Effector CD4-positive, alpha-beta T cell (primary cell): ENCODE measurements around the gene GTF3C1.

ENCODE experiments used
- DNase-seq: peaks from one replicate; pipeline ENCODE4 v3.0.0-alpha.2; 2020

Gene GTF3C1

DNA sequence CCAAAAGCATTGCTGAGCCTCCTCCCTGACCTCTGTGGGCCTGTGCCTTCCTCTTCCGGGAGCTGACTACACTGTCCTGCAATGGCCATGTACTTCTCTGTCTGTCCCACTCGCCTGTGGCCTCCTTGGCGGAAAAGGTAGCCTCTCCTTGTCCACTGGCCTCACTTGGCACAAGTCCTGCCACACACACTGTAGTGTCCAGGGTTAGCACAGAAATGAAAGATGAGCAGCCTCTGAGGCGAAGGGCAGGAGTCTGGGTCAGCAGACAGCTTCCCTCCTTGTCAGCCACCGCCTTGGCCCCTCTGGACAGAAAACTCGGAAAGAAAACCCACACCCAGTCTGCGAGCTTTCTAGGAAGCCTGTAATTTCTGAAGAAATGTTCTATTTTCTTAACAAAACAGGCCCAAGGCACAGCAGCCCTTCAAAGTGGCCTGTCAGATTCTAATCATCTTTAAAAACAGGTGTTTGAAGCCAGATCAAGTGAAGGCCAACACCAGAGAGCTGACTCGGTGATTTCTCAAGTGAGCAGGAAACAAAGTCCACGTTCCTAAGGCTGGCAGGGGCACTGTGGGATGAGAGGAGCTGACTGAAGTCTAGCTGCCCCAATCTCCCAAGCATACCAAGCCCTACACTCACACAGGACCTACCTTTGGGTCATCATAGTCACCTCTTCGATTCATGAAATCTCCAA lies 67.2 kb downstream of the GTF3C1 start:
- DNase-seq = no peak

DNA sequence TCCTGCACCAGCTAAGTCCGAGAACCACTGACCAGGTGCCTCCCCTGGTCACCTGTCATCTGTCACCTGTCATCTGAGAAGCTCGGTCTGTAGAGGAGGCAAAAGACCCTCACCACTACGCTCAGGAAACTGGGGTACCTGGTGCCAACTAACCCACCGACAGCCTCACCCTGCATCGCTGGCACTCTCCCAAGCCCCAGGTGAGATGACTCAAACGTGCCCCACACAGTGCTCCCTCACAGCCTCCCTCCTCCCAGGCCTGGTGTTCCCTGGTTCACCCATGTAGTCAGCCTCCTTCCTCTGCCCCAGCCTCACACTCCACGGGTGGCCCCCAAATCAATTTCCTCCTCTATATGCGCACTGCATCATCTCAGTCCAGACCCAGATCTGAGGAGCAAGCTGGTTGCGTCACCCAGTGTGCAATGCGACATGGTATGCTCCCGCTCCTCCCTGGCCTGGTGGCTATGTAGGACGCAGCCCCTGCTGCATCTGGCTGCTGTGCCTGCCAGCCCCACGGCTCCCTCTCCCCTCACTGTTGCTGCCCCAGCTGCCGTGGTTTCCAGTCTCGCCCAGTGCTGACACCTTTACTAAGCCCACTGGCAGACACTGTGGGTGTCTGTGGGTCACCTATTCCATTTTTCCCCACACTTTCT lies 68.3 kb downstream of the GTF3C1 start:
- no peak for DNase-seq

DNA sequence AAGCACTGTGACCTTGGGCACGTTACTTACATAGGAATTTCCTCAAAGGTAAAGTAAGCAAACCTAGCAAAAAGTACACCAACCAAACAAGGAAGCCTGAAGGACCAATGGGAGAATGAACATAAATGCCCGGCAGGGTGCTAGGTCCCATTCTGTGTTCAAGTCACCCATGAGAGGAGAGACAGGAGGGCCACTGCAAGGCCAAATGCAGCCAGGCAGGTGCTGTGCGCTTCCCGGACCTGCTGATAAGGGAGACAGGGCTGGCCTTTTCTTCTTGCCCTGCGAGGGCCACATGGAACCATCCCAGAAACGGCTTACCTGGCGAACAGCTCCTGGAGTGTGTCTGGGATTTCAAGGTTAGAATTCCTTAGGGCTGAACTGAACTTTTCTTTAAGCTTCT lies 69.0 kb downstream of the GTF3C1 start:
- no peak for DNase-seq

DNA sequence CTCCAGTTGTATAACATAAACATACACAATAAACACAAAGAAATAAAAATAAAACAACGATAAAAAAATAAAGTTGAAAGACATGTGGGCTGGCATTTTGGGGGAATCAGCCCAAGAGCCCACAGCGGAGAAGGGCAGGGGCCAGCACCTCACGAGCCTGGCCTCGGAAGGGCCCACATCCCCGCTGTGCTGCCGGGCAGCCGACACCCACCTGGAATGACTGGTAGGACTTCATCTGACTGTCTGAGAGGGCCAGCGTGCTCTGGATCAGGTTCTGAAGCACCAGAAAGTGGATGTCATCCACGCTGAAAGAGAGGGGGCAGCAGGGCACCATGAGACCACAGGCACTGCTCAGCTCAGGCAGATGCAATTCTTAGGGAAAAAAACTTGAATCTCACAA lies 73.5 kb downstream of the GTF3C1 start:
- no peak for DNase-seq

DNA sequence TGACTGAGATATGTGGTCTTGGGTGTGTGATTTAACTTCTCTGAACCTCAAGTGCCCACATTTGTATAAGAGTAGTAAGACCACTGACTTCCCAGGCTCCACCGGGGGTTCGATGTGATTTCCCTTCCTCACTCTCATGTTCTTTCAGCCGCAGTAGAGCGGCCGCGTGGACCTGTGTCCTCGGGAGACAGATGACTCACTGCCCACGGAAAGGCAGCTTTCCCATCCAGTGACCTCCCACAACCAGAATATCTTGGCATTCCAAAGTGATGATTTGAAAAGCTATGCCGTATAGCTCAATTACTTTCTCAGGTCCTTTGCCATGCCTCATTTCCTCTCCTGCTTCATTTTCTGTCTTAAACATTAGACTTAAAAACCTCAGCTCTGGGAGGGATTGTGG lies 74.2 kb downstream of the GTF3C1 start:
- no peak for DNase-seq

DNA sequence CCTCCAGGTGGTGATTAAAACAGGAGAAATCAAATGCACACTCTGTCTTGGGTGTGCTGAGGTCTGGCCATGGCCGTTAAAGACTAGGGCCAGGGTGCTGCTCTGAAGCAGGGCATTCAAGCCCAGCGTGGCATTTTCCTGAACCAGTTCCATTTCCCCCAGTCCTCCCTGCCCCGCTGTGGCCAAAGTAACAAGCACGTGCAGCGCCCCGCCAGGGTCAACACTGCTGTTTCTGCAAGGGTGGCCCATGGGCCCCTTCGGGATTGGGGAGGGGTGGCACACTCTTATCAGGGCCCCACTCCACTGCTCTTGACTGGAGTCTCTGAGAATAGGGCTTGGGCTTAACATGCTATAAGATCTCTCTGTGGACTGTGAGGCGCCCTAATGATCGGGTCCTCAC lies 74.8 kb downstream of the GTF3C1 start:
- no peak for DNase-seq

DNA sequence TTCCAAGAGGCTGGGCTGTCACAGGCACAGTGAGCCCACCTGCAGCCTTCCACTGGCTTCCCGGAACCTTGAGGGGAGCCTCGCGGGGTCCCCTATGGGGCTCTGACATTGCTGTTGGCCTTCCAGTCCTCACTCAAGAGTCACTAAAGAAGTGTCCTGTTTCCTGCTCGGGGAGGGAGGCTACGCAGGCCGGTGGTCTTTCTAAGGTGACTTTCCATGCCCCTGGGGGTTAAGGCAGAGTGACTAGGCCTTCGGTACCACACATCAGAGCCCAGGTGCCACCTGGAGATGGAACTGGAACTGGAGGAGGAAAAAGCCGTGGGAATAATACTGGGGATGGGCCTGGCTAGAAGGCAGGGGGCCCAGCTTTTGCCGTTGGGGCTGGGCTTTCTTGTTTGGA lies 75.7 kb downstream of the GTF3C1 start:
- no peak for DNase-seq

DNA sequence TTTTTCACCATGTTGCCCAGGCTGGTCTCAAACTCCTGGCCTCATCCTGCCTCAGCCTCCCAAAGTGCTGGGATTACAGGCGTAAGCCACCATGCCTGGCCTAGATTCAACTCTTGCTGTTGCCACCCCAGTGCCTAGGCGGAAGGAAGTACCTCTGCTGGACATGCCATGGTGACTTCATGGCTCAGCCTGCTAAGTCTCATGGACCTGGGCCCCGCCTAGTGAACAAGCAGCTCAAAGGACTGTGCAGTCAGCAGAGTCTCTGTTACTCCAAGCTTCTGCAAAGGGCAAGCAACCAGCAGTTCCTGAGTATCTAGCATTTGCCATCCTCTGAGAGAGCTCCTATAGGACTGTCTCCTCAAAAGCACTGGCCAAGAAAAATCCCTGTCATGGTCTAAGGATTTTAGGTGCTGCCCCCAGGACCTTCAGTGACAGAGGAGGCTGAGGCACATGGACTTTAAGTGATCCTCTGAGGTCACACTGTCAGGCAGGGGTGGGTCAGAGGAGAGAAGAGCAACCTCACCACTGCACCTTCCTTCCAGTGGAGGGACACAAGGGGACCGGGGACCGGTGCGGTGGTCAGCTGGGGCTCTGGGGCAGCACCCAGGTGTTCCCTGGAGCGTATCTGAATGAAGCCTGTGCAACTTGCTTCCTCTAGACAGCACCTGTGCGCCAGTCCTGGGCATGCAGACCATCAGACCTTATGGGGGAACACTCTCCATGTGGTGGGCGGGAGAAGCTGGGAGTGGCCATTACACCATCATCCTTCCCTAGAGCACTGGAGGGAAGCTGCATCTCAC lies 76.4 kb downstream of the GTF3C1 start:
- no peak for DNase-seq

DNA sequence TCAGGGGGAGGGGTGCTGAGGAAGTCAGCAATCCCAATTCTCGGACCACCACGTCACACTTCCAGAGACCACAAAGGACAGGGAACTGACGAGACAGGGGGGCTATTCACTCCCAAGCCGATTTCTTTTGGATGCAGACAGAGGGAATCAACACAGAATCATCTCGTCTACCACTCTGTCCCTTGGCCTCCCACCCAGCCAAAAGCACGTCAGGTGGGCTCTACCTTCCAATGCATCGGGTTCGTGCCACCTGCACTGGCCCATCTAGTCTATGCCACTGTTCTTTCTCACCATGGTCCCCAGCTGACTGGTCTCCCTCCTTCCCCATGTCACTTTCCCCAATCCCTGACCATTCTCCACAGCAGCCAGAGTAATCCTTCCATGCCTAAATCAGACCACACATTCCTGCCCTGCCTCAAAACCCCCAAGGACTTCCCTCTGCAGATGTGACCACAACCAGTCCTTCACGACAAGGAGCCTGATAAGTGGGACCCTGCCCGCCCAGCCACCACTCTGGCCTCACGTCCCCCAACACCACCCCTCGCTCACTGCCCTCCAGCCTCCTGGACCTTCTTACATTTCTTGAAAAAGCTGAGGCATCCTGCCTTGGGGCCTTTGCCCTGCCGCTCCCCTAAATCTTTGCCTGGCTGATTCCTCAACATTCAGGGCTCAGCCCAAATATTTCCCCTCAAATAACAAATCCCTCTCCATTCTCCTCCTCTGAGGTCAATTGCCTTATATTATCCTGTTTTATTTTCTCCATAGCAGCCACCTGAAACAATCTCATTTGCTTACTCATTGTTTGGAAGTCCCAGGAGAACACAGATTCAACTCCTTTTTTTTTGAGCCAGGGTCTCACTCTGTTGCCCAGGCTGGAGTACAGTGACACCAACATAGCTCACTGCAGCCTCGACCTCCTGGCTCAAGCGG lies 77.4 kb downstream of the GTF3C1 start:
- DNase-seq = no peak

DNA sequence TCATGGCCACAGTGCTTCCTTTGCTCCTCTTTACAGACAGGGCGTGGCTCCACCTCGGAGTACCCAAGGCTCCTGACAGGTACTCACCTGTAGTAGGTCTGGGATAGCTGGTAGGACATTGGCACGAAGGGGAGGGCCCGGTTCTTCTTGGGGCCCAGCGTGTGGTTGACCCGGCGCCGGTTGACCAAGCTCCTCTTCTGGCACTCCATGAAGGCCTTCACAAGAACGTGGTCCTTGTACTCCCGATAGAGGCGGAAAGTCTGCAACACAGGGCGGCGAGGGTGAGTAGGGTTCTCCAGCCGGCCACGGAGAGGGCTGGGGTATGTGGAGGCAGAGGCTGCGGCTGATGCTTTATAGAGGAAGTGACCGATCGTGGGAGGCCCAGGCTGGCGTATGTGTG lies 78.1 kb downstream of the GTF3C1 start:
- DNase-seq = no peak

DNA sequence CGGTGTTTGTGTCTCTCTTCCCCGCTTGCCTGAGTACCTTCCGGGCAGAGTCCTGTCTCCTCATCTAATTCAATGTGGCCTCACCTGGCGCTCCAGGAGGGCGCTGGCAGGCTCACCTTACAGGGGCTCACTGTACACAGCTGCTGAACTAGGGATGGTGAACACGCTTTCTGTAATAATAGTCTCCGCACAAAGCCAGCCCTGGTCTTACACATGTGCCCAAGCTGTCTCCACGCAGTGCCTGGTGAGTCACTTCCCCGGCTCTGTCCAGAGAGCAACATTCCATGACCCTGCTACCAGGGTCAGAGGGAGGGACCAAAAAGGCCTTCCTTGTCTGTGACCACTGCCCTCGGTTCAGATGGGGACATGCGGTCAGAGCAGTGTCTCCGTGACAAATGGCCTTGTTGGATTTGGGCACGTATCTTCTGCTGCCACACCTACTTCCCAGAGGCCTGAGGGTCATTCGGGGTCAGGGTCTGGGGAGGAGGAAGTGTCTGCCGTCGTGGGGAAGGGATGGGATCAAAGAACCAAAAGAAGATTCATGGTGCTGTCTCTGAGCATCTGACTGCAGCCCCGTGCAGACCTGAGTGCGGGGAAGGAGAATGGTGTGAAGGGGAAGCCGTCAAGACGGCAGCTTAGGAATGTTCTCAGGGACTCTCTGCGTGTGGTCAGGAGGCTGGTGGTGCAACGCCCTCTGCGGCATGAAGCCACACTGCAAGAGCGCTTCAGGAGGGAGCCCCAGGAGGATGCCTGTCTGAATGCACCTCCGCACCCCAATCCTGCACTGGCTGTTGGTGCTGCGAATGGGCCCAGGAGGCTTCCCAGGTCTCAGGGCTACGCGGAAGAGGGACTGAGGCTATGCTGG lies 78.9 kb downstream of the GTF3C1 start:
- DNase-seq = no peak

DNA sequence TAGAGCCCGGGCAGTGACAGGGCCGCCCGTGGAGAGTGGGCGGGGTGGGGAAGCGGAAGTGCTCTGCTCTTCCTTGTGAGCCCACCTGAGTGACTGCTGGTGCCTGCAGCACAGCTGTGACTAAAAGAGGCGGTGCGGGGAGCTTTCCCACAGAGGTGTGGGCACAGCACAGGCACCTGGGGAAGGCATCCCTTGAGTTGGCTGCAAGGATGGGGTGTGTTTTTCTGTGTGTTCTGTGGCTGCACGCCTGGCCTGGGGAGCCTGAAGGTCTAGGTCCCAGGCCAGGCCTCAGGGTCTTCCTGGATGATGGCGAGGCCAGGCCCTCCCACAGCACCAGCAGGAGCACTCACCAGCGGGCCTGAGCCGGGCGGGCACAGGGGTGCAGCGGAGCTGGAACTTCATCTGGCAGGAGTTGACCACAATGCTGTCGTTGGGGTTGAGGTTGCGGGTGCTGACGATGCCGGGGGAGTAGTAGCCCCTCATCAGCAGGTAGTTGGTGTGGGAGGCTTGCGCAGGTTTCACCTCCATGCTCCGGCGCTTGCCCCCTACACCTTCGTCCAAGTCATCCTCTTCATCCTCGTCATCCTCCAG lies 80.7 kb downstream of the GTF3C1 start:
- DNase-seq = no peak

DNA sequence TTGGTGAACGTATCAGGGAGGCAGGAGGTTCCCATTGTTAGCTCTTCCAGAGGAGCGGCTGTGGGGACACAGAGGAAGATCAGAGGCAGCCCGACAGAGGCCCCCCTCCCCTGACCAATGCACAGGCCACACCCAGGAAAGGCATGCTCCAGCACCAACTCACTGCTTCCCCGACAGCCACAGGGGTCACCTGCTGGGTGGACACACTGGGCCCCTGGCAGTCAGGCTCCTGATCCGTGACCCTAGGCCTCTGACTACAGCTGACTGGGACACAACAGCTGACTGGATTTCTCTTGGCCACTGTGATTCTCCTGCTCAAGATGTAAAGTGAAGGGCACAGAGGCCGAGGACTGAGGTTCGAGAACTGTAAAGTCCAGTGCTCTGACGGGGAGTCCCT lies 84.2 kb downstream of the GTF3C1 start:
- DNase-seq = no peak

DNA sequence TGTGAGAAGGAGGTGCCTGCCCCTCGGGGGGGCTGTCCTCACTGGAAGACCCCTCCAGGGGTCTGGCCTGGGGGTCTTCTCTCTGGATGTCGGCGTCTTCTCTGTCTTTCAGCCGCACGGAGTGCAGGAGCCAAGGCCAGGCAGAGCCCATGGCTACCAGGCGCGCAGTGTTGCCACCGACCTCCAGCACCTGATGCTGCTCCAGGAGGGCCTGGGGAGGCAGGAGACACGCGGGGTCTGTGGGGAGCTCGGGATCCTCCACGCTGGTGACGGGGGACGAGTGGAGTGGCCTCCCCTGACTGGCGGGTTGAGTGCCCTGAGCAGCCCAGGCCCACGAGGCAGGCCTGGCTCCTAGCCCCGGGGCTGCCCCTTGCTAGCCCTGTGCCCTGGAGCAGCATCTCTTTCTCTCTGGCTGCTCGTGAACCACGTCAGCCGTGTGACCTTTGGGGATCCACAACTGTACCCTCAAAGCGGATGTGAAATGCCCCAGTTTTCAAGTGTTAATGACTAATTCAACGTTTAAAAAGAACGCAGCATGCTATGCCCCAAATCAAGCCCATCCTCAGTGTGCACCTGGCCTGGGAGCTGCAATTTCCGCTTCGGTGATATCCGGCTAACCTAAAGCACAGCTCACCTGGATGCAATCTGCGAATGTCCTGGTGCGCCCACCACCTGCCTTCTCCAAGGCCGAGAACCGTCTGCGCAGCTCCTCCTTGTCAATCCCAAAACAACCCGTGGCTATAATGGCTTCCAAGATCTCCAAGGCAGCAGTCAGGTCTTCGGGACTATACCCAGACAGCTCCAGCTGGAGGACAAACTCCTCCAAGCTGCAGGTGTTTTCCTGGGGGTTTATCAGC lies 84.9 kb downstream of the GTF3C1 start:
- DNase-seq = no peak

DNA sequence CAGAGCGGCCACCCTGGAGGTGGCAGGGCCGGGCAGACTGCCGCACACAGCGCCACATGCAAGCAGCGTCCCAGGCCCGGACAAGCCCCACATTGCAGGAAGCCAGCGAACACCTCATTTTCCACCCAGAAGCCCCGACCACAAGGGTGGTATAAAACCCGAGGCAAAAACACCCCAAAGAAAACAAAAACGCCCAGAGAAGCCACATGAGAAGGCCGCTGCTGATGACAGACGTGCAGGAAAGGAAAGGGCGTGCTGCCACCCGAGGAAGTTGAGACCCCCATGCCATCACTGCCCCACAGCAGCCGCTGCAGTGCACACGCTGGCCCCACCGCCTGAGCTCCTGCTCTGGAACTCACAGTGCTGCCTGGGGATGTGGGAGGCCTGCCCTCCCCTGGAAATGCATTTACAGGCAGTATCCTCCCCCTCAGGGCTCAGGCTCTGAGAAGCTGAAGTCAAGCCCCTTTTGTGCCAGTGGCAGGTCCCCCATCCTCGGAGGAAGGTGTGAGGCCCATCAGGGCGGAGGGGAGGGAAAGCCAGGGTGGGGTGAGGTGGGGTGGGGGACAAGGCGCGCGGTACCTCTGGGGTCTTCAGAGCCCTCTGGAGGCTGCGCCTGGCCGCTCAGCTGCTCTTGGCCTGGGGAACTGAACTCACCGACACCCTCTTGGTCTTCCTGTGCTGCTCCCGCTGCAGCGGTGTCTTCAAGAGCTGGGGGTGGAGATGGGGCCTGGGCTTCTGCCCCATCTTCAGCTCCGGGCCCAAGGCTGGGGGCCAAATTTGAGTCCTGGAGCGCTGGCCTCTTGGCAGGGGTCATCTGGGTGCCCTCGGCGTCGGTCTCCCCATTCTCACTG lies 85.7 kb downstream of the GTF3C1 start:
- peak; percentile 43 for DNase-seq

DNA sequence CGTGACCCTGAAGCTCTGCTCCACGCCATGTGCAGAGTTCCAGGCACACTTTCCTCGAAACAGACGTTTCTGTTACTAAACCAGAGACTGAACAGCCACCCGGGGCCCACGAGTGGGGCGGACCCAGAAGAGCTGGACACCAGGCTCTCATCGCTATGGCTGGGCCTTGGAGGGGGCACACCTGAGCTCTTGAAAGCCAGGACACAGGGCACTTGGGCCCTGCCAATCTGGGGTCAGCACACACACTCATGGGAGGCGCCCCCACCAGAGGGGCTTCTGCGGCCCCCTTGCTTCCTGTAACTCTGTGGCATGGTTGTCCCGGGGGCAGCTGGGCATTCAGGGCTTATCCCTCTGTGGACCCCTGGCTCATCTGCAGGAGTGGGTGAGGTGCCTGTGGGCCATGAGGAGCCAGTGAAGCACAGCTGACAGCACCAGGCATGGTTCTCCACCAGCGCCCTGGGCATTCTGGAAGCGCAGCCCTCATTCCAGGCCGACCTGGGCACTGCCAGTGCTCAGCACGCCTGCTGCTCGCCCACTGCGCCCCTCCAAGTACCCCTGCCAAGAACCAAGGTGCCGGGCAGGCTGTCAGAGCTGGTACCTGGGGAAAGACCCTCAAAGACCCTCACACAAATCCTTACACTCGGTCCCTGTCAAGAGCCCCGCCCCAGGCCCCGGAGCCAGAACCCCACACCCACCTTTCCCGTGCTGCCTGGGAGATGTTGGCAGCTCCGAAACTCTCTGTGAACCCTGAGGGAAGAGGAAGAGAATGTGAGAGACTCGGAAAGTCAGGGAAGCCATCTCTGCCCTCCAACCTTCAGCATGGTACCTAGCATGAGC lies 86.6 kb downstream of the GTF3C1 start:
- DNase-seq = no peak

DNA sequence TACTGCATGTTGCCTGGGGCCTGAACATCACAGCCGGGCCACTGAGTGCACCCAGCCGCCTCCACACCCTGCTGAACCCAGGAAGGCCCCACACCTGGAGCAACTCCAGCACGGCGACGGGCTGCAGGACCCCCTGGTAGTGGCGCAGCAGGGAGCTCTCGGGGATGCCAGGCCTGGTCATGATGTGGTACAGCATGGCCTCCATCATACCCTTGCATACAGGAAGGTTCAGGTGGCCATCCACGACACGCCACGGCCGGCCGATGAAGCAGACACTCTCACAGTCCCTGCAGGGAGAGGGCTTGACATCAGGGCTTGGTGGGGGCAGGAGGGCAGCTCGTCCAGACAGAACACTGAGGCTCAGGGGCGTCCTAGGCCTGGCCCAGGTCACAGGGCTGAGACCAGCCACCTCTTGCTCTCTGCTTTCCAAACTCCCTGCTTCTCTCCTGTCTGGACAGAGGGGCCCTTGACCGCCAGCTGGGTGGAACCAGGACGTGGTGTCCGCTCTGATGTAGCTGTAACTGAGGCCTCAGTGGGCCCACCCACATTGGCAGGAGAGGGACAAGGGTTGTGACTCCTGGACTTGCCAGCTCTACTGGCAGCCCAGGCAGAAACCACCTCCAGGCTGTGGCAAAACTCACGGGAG lies 87.4 kb downstream of the GTF3C1 start:
- no peak for DNase-seq
